ENCODE data around the gene ACO2. TPM values are rescaled to one million over a fixed set of nuclear protein-coding genes. Genes with fewer than 3 reads are reported as not detected.
"Not testable (repeated sequence)": the region's sequence is repeated elsewhere in the genome, so short reads cannot be mapped to it uniquely, and the experiment has no call there.

Gene ACO2
- polyA plus RNA-seq, 3 donors = 61.9 to 197 (median 63.4) TPM

- WGBS, 3 donors = 65 to 73% (median 70%) methylated on average over 10 of the region's 11 CpGs
- H3K27ac ChIP-seq (ENCODE audit: low read depth, low read length) = no peak overlapping the region
Measured at GRCh38 chr22:41551877-41552582, 83.1 kb downstream of the ACO2 start.

GRCh38 chr22:41555325-41555982 lies 86.5 kb downstream of the ACO2 start:
- 73 to 86% (median 73%) methylated on average over 7 of the region's 7 CpGs for WGBS, 3 donors
- no peak overlapping the region for H3K27ac ChIP-seq (ENCODE audit: low read depth, low read length)

GRCh38 chr22:41556561-41556960 lies 87.6 kb downstream of the ACO2 start:
- 87 to 93% (median 87%) methylated on average over 10 of the region's 10 CpGs for WGBS, 3 donors

GRCh38 chr22:41557401-41558240 lies 88.7 kb downstream of the ACO2 start:
- 43 to 49% (median 44%) methylated on average over 19 of the region's 19 CpGs for WGBS, 3 donors
- no peak overlapping the region for H3K27ac ChIP-seq (ENCODE audit: low read depth, low read length)

More at GRCh38 chr22:41556561-41556960, 87.6 kb downstream of the ACO2 start:
- no peak overlapping the region for H3K27ac ChIP-seq (ENCODE audit: low read depth, low read length)

DNA sequence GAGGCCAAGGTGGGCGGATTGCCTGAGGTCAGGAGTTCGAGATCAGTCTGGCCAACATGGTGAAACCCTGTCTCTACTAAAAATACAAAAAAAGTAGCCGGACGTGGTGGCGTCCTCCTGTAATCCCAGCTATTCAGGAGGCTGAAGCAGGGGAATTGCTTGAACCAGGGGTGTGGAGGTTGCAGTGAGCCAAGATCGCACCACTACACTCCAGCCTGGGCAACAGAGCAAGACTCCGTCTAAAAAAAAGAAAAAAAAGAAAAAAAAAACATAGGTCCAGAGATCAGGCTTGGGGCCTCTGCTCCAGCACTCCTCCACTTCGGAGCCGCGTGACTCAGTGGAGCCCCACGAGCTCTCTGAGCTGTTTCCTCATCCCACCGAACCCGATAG lies 89.3 kb downstream of the ACO2 start:
- WGBS, 3 donors = 88 to 93% (median 93%) methylated on average over 13 of the region's 13 CpGs
- not testable (repeated sequence) for H3K27ac ChIP-seq (ENCODE audit: low read depth, low read length)

DNA sequence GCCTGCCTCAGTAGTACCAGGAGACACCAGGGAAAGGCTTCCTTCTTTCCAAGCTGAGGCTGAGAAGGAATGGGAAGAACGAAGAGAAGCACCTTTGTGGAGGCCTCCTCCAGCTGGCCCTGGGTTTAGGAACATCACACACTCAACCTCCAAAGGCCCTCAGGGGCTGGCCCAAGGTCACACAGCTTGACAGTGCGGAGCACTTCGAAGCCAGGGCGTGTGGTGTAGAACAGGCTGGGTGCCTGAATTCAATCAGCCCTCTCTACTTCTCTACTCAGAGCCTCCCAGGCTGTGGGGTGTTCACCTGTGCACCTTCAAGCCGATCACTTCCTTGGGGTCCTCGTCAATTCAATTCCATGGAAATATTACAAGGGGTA lies 91.2 kb downstream of the ACO2 start:
- no peak overlapping the region for H3K27ac ChIP-seq (ENCODE audit: low read depth, low read length)
- 52 to 67% (median 60%) methylated on average over 6 of the region's 6 CpGs for WGBS, 3 donors

GRCh38 chr22:41561335-41561734 lies 92.4 kb downstream of the ACO2 start:
- H3K27ac ChIP-seq (ENCODE audit: low read depth, low read length) = no peak overlapping the region
- 34 to 60% (median 55%) methylated on average over 10 of the region's 10 CpGs for WGBS, 3 donors

DNA sequence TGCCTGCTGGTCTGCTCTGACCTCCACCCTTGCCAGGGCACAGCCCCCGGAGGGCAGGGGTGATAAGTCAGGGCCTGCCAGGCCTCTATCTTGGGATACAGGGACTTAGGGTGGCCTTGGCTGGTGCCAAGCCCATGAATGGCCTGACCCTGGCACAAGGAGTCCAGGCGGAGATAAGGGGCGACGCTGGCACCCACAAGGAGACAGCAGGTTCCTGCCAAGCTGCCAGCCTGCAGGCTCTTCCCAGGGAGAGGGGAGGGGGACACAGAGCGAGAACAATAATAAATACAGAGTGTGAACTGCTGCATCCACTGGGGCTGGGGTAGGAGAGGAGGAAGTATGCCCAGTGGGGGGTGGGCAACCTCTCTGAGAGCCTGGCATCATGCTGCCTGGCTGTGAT lies 92.9 kb downstream of the ACO2 start:
- 23 to 79% (median 72%) methylated on average over 5 of the region's 5 CpGs for WGBS, 3 donors
- H3K27ac ChIP-seq (ENCODE audit: low read depth, low read length) = no peak overlapping the region

- 81 to 88% (median 82%) methylated on average over 4 of the region's 4 CpGs for WGBS, 3 donors
- H3K27ac ChIP-seq (ENCODE audit: low read depth, low read length) = no peak overlapping the region
Measured at GRCh38 chr22:41562461-41562860, 93.5 kb downstream of the ACO2 start.

DNA sequence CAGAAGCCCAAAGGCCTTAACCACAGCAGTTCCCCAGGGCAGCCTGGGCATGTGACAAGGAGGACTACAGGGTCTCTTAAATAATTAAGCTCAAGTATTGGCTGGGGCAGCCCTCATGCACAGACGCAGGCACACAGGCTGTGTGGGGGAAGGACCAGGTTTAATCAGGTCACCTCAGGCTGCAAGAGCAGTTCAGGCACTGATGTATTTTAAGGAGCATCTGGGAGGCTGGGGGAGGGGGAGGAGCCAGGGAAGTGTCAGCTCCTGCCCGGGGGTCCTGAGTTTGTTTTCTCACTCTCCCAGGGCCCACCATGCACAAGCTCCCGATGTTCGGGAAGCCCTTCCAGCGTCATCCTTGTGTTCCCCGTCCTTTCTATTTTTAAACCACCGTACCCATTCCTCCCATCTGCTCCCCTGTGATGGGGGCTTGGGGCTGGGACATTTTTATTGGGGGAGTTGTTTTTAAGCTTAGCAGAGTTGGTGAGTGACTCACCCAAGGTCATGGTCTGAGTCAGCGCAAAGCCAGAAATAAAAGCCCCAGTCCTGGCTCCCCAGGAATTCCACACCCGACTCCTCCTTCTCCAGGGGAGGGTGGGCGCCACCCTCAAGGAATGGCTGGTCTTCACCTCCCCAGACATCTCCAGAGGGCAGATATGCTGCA lies 94.3 kb downstream of the ACO2 start:
- H3K27ac ChIP-seq (ENCODE audit: low read depth, low read length) = no peak overlapping the region
- 50 to 56% (median 54%) methylated on average over 10 of the region's 10 CpGs for WGBS, 3 donors

GRCh38 chr22:41564563-41564962 lies 95.6 kb downstream of the ACO2 start:
- H3K27ac ChIP-seq (ENCODE audit: low read depth, low read length) = no peak overlapping the region
- 88 to 90% (median 89%) methylated on average over 8 of the region's 8 CpGs for WGBS, 3 donors

GRCh38 chr22:41565403-41566054 lies 96.6 kb downstream of the ACO2 start:
- no peak overlapping the region for H3K27ac ChIP-seq (ENCODE audit: low read depth, low read length)
- 64 to 76% (median 65%) methylated on average over 8 of the region's 8 CpGs for WGBS, 3 donors

DNA sequence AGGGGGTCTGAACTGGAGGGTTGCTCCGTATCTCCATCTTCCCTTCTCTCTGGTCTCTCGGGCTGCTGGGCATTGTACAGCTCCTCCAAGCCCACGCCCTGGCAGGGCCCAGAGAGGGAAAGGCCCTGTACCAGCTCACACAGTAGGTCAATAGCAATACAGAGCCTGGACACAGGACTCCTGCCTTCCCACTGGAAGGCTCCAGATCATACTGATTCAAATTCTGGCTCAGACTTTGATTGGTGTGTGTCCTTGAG lies 98.5 kb downstream of the ACO2 start:
- WGBS, 3 donors = 69 to 83% (median 71%) methylated on average over 3 of the region's 3 CpGs
- no peak overlapping the region for H3K27ac ChIP-seq (ENCODE audit: low read depth, low read length)

DNA sequence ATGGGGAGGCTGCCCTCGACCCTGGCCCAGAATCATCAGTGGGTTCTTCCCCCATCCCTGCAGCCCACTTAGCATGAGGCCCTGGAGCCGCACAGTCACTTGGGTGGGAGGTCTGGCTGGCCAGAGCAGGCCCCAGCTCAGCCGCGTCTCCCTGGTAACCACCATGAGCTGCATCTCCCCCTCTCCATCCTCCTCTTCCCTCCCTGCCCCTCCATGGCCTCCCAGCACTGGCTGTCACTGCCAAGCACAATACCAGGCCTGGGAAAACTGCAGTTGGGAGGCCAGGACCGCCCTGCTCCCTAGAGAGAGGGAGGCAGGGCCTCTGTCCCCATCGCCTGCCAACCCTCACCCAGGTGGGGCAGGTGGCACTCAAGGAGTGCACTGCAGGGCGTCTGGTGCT lies 99.9 kb downstream of the ACO2 start:
- 68 to 78% (median 77%) methylated on average over 7 of the region's 7 CpGs for WGBS, 3 donors
- H3K27ac ChIP-seq (ENCODE audit: low read depth, low read length) = no peak overlapping the region

DNA sequence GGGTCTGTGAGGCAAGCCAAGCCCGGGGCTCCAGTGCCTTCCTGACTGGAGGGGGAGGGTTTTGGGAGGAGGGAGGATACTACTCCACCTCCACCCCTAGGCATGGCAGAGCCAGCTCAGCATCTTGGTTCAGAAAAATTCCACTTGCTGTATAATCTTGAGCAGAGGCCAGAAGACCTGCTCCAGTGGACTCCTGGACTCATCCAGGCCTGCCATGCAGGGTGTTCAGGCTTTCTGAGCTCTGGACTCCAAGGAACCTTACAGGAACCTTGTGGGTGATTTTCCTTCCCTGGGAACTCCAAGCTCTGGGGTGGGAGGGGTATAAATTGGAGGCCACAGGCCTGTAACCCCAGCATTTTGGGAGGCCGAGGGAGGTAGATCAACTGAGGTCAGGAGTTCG lies 101.3 kb downstream of the ACO2 start:
- no peak overlapping the region for H3K27ac ChIP-seq (ENCODE audit: low read depth, low read length)
- WGBS, 3 donors = 76 to 90% (median 82%) methylated on average over 3 of the region's 3 CpGs

GRCh38 chr22:41571786-41572185 lies 102.9 kb downstream of the ACO2 start:
- 92 to 97% (median 95%) methylated on average over 10 to 14 of the region's 14 CpGs for WGBS, 3 donors

DNA sequence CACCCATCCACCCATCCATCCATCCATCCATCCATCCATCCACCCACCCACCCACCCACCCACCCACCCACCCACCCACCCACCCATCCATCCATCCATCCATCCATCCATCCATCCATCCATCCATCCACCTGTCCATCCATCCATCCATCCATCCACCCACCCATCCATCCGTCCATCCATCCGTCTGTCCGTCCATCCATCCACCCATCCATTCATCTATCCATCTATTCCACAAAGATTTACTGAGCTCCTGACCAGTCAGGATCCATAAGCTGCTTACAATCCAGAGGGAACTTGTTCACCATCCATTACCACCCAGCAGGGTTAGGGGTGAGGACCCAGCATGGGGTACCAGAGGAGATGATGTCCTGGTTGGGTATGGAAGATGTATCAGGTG lies 103.4 kb downstream of the ACO2 start:
- 94 to 100% (median 96%) methylated on average over 3 of the region's 3 CpGs for WGBS, 3 donors
- H3K27ac ChIP-seq (ENCODE audit: low read depth, low read length) = not testable (repeated sequence)

More at GRCh38 chr22:41571786-41572185, 102.9 kb downstream of the ACO2 start:
- no peak overlapping the region for H3K27ac ChIP-seq (ENCODE audit: low read depth, low read length)

DNA sequence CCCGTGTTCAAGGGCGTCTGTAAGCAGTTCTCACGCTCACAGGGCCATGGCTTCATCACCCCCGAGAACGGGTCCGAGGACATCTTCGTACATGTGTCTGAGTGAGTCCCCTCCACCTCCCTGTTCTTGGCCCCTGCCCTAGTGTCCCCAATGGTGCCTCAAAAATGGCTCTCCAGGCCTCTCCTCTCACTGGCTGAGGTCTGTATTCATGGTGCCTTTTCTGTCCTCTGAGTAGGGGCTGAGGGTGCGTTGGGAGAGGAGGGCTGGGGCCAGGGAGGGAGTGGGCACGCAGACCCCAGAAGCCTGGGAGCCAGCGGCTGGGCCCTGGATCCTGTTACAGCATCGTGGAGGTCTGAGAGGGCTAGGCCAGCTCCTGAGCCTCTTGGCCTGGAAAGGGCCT lies 104.8 kb downstream of the ACO2 start:
- 91 to 95% (median 93%) methylated on average over 11 of the region's 11 CpGs for WGBS, 3 donors
- H3K27ac ChIP-seq (ENCODE audit: low read depth, low read length) = no peak overlapping the region

Data from adipose tissue (tissue), 3 donors.